ENCODE measurements around the gene MIER1. TPM values are rescaled to one million over a fixed set of nuclear protein-coding genes. Genes with fewer than 3 reads are reported as not detected.

Gene MIER1
- polyA plus RNA-seq, 3 donors = 14.0 to 28.0 (median 21.9) TPM

- Mint-ChIP-seq H3K4me1 (peaks cover 10% of the 10 kb centered on the region), H3K36me3 (peaks cover 23 to 26% of the 10 kb centered on the region in 2 donors), H3K27me3 (ENCODE audit: low read depth in 3 of 3) (no peaks in the 10 kb centered on the region), H3K9me3 (peaks cover 0 to 2% (median 0%) of the 10 kb centered on the region in 7 donors), H3K27ac (peak overlapping the region in 2 of 7 donors; percentile 58 to 65), H3K4me3 (no peak overlapping the region)
- Histone ChIP-seq H3K27ac (ENCODE audit: low read depth in 1 of 2, low read length in 2 of 2) (no peak overlapping the region), H4K20me1 (ENCODE audit: insufficient read depth, low read length) (no peaks in the 10 kb centered on the region), H3K27me3 (ENCODE audit: control insufficient read depth in 2 of 2, insufficient read depth in 2 of 2, low read length in 2 of 2) (no peaks in the 10 kb centered on the region), H3K9ac (ENCODE audit: insufficient read depth, low read length, poor library complexity, severe bottlenecking) (no peak overlapping the region), H3K79me2 (ENCODE audit: insufficient read depth, low read length) (no peaks in the 10 kb centered on the region), H2AFZ (ENCODE audit: insufficient read depth, low read depth, low read length, poor library complexity, severe bottlenecking) (no peak overlapping the region), H3K9me3 (replicated peaks in 1 of 2; ENCODE audit: control insufficient read depth in 1 of 2, insufficient read depth in 1 of 2, low read length in 2 of 2) (no peaks in the 10 kb centered on the region), H3K36me3 (replicated peaks in 1 of 2; ENCODE audit: control insufficient read depth in 1 of 2, insufficient read depth in 2 of 2, low read length in 2 of 2) (peaks cover 5 to 26% of the 10 kb centered on the region in 2 donors), H3K4me2 (replicated peaks; ENCODE audit: extremely low read depth, low read length, poor library complexity, severe bottlenecking) (no peak overlapping the region), H3K4me3 (replicated peaks in 1 of 3; ENCODE audit: low read depth in 2 of 3, low read length in 3 of 3) (no peak overlapping the region), H3K4me1 (ENCODE audit: control insufficient read depth in 1 of 2, insufficient read depth in 2 of 2, low read length in 2 of 2) (no peaks in the 10 kb centered on the region)
- intact Hi-C loops (cut with micrococcal nuclease) = loop anchor here in 1 of 2 donors (10.0 kb wide), 1 partner anchor 1365 kb away; no protein-coding TSS in a partner anchor
- no peak for TF ChIP-seq CTCF (IDR thresholded peaks at IDR 0.05)
- 100% methylated on average over 1 of the region's 7 CpGs for WGBS (ENCODE audit: insufficient coverage)
- no peak for DNase-seq
Observed at GRCh38 chr1:66999640-67000400, 75.0 kb downstream of the MIER1 start.

- Histone ChIP-seq H3K36me3 (replicated peaks in 1 of 2; ENCODE audit: control insufficient read depth in 1 of 2, insufficient read depth in 2 of 2, low read length in 2 of 2) (peaks cover 5 to 34% of the 10 kb centered on the region in 2 donors), H3K79me2 (ENCODE audit: insufficient read depth, low read length) (no peaks in the 10 kb centered on the region), H2AFZ (ENCODE audit: insufficient read depth, low read depth, low read length, poor library complexity, severe bottlenecking) (no peak overlapping the region), H3K9me3 (replicated peaks in 1 of 2; ENCODE audit: control insufficient read depth in 1 of 2, insufficient read depth in 1 of 2, low read length in 2 of 2) (no peaks in the 10 kb centered on the region), H3K9ac (ENCODE audit: insufficient read depth, low read length, poor library complexity, severe bottlenecking) (no peak overlapping the region), H3K4me2 (replicated peaks; ENCODE audit: extremely low read depth, low read length, poor library complexity, severe bottlenecking) (no peak overlapping the region), H3K27me3 (ENCODE audit: control insufficient read depth in 2 of 2, insufficient read depth in 2 of 2, low read length in 2 of 2) (no peaks in the 10 kb centered on the region), H3K4me1 (ENCODE audit: control insufficient read depth in 1 of 2, insufficient read depth in 2 of 2, low read length in 2 of 2) (no peaks in the 10 kb centered on the region), H3K4me3 (replicated peaks in 1 of 3; ENCODE audit: low read depth in 2 of 3, low read length in 3 of 3) (no peak overlapping the region), H4K20me1 (ENCODE audit: insufficient read depth, low read length) (no peaks in the 10 kb centered on the region), H3K27ac (ENCODE audit: low read depth in 1 of 2, low read length in 2 of 2) (no peak overlapping the region)
- no peak overlapping the region for H3K4me3 Mint-ChIP-seq
- no peak for TF ChIP-seq CTCF (IDR thresholded peaks at IDR 0.05)
- no peak overlapping the region for H3K27ac Mint-ChIP-seq
- 100% methylated on average over 1 of the region's 5 CpGs for whole genome bisulfite sequencing (ENCODE audit: insufficient coverage)
- no peak for DNase-seq
- peaks cover 29 to 34% of the 10 kb centered on the region in 2 donors for H3K36me3 Mint-ChIP-seq
- intact Hi-C loops (cut with micrococcal nuclease) = loop anchor here in 1 of 2 donors (10.0 kb wide), 1 partner anchor 1363 kb away; no protein-coding TSS in a partner anchor
- peaks cover 0 to 2% (median 0%) of the 10 kb centered on the region in 7 donors for H3K9me3 Mint-ChIP-seq
- no peaks in the 10 kb centered on the region for H3K27me3 Mint-ChIP-seq (ENCODE audit: low read depth in 3 of 3)
- peaks cover 6% of the 10 kb centered on the region for H3K4me1 Mint-ChIP-seq
Observed at GRCh38 chr1:67001682-67002425, 77.1 kb downstream of the MIER1 start.

All from CD14-positive monocyte (primary cell).